GM12891 (cell line): Measurements from ENCODE around the gene BRPF1.
"Not testable (repeated sequence)": the region's sequence is repeated elsewhere in the genome, so short reads cannot be mapped to it uniquely, and the experiment has no call there.

ENCODE experiments used
- PAX5 ChIP-seq: IDR thresholded peaks from 2 replicates; pipeline ENCODE4 v1.6.1; 2011; ENCODE audit warnings: low read length, moderate library complexity, mild to moderate bottlenecking; ENCODE audit not compliant: insufficient read depth, severe bottlenecking
- POLR2A ChIP-seq: IDR thresholded peaks from 2 replicates; pipeline ENCODE4 v1.6.1; 2011; ENCODE audit warnings: low read depth, low read length, control low read depth
- POLR2AphosphoS5 ChIP-seq: IDR thresholded peaks from 2 replicates; pipeline ENCODE4 v1.6.1; 2011; ENCODE audit warnings: low read depth, low read length, control low read depth
- SPI1 ChIP-seq: IDR thresholded peaks from 2 replicates; pipeline ENCODE4 v1.6.1; 2011; ENCODE audit warnings: low read depth, low read length, control low read depth
- TAF1 ChIP-seq: IDR thresholded peaks from 2 replicates; pipeline ENCODE4 v1.6.1; 2011; ENCODE audit warnings: low read depth, low read length, control low read depth

DNA sequence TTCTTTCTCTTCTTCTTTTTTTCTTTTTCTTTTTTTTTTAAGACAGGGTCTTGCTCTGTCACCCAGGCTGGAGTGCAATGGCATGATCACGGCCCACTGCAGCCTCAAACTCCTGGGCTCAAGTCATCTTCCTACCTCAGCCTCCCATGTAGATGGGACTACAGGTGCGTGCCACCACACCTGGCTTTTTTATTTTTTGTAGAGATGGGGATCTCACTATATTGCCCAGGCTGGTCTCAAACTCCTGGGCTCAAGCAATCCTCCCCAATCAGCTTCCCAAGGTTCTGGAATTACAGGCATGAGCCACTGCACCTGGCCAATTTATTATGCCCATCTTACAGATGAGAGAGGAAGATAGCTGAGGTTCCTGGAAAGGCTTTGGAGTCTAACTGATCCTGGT is 39.5 kb downstream of the BRPF1 start:
- TF ChIP-seq POLR2AphosphoS5, POLR2A, PAX5, TAF1, SPI1: not testable (repeated sequence)
